ENCODE data around the gene ANTXR1.
"Not testable (repeated sequence)": the region's sequence is repeated elsewhere in the genome, so short reads cannot be mapped to it uniquely, and the experiment has no call there.

GRCh38 chr2:69259994-69260591 lies 247.1 kb downstream of the ANTXR1 start:
- TF ChIP-seq POLR2A, POLR2AphosphoS5, TAF1, SPI1 (IDR thresholded peaks at IDR 0.05; ENCODE audit: low read depth, low read length): not testable (repeated sequence)
